C4-2B (cell line): Measurements from ENCODE around the gene VTI1A.

Experiments
- CTCF ChIP-seq: fragments of 450-650 bp; conservative IDR thresholded peaks from 2 replicates; pipeline ENCODE4 v1.5.1; 2017; ENCODE audit warnings: mild to moderate bottlenecking
- ZFX ChIP-seq: fragments of 450-650 bp; IDR thresholded peaks from 2 replicates; pipeline ENCODE4 v1.6.1; 2017

GRCh38 chr10:112695539-112695938 is 248.5 kb downstream of the VTI1A start:
- no peak for TF ChIP-seq CTCF
- TF ChIP-seq ZFX = no peak
